Activated B cell treated with CpG ODN at 0.5 μM for 24 hours (primary cell): ENCODE data around the gene BCAS3. TPM values are rescaled to one million over a fixed set of nuclear protein-coding genes. Genes with fewer than 3 reads are reported as not detected.

Source experiments
- ATAC-seq: fragments of 200-7000 bp; cut with Tn5 transposase; one replicate; pipeline ENCODE4 v1.10.0; 2021; ENCODE audit warnings: low read depth, mild to moderate bottlenecking, moderate library complexity
- CTCF ChIA-PET: fragments of 350-600 bp; sonication (Branson Sonifier 250); formaldehyde crosslinking; loops from one replicate; lab custom pipeline; 2021; ENCODE audit warnings: antibody characterized with exemption; lab: Charles Lee
- POLR2A ChIA-PET: fragments of 350-600 bp; sonication (Branson Sonifier 250); formaldehyde crosslinking; loops from one replicate; lab custom pipeline; 2021; ENCODE audit warnings: antibody characterized with exemption; lab: Charles Lee
- DNase-seq: peaks from one replicate; pipeline ENCODE4 v3.0.0; 2022
- H3K27ac Mint-ChIP-seq: one replicate; pipeline ENCODE4 v1.8.0; 2020; ENCODE audit warnings: mixed read lengths
- H3K27me3 Mint-ChIP-seq: one replicate; pipeline ENCODE4 v1.8.0; 2021; ENCODE audit warnings: mixed read lengths
- H3K36me3 Mint-ChIP-seq: one replicate; pipeline ENCODE4 v1.8.0; 2021; ENCODE audit warnings: low read depth, mixed read lengths
- H3K4me1 Mint-ChIP-seq: one replicate; pipeline ENCODE4 v1.8.0; 2021; ENCODE audit warnings: mixed read lengths
- H3K4me3 Mint-ChIP-seq: one replicate; pipeline ENCODE4 v1.8.0; 2020; ENCODE audit warnings: mild to moderate bottlenecking, mixed read lengths
- H3K9me3 Mint-ChIP-seq: one replicate; pipeline ENCODE4 v1.8.0; 2020; ENCODE audit warnings: mixed read lengths
- intact Hi-C: fragments of 100-400 bp; cut with micrococcal nuclease; formaldehyde crosslinking; loops from one replicate; pipeline ENCODE4 v1.15.1; 2024
- total RNA-seq: library from RNA; stranded (reverse); gene quantifications from 2 replicates; pipeline ENCODE4 v1.2.3, GENCODE V29; 2022
- TF ChIP-seq, protein P1 (sequence below): fragments of 200-600 bp; IDR thresholded peaks from one replicate; pipeline ENCODE4 v1.8.0; 2022; ENCODE audit warnings: antibody characterized with exemption, mild to moderate bottlenecking

Gene BCAS3
- total RNA-seq, 1 donor from 2014 or later = 37.5 TPM

DNA sequence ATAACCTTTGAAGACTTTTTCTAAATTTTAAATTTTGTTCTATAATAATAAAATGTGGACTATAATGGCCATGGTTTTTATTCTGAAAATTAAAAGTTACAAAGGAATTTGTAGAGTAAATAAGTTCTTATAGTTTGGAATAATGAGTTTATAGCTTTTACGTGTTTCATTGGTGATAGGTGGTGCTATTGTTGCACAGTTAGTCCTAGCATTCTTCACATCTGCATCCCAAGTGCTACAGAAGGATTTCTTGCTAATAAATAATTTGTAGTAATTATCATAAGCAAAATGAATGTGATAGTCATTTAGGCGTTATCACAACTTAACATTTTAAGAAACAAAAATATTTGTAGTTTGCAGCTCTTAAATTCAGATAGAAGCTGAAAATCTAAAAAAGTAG lies 67.9 kb downstream of the BCAS3 start:
- intact Hi-C loops = no loop called here
- peaks cover 10% of the 10 kb centered on the region for H3K36me3 Mint-ChIP-seq
- POLR2A ChIA-PET = no interaction called here
- no peak overlapping the region for H3K27ac Mint-ChIP-seq
- CTCF ChIA-PET = interaction anchor here (1.0 kb wide), 1 partner anchor 25 kb away, joined by 4 read pairs; no protein-coding TSS in a partner anchor
- DNase-seq (no peak), ATAC-seq (no peak)
- H3K27me3 Mint-ChIP-seq = no peaks in the 10 kb centered on the region
- peaks cover 4% of the 10 kb centered on the region for H3K9me3 Mint-ChIP-seq
- no peak overlapping the region for H3K4me3 Mint-ChIP-seq
- peaks cover 9% of the 10 kb centered on the region for H3K4me1 Mint-ChIP-seq
- TF ChIP-seq, protein P1, sequence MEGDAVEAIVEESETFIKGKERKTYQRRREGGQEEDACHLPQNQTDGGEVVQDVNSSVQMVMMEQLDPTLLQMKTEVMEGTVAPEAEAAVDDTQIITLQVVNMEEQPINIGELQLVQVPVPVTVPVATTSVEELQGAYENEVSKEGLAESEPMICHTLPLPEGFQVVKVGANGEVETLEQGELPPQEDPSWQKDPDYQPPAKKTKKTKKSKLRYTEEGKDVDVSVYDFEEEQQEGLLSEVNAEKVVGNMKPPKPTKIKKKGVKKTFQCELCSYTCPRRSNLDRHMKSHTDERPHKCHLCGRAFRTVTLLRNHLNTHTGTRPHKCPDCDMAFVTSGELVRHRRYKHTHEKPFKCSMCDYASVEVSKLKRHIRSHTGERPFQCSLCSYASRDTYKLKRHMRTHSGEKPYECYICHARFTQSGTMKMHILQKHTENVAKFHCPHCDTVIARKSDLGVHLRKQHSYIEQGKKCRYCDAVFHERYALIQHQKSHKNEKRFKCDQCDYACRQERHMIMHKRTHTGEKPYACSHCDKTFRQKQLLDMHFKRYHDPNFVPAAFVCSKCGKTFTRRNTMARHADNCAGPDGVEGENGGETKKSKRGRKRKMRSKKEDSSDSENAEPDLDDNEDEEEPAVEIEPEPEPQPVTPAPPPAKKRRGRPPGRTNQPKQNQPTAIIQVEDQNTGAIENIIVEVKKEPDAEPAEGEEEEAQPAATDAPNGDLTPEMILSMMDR = no peak

DNA sequence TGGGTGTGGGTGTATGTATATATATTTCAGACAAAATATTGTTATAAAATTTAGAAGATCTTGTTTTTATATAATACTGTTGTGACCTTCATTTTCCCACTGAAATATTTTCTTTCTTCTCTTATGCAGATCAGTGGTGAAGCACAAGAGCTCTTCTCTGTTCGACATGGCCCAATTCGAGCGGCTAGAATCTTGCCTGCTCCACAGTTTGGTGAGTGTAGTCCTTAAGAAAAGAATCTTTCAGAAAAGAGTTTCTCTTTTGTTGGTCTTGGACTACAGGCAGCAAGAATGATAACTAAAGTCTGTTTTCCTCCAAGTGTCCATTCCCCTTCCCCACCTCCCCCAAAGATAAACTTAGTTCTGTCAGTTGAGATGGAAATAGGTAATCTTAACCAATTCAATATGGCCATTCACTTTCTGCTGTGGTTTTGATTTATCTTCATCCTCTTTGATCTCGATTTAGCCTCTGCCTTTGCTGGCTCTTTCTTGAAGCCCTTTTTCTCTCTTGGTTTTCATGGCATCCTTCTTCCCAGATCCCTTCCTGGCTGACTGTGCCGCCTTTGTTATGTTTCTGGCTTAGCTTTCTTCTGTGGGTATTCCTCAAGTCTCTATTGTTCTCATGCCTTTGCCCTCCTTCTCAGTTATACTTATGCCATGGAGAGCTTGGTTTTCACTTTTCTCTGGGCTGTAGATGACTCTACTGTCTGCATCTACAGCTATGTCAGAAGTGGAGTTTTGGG lies 69.6 kb downstream of the BCAS3 start:
- CTCF ChIA-PET = interaction anchor here (0.6 kb wide), 1 partner anchor 224 kb away, joined by 3 read pairs; no protein-coding TSS in a partner anchor
- Mint-ChIP-seq H3K27me3 (no peaks in the 10 kb centered on the region), H3K4me3 (no peak overlapping the region), H3K9me3 (peaks cover 6% of the 10 kb centered on the region), H3K27ac (no peak overlapping the region), H3K36me3 (peaks cover 10% of the 10 kb centered on the region), H3K4me1 (peaks cover 15% of the 10 kb centered on the region)
- TF ChIP-seq, protein P1 = no peak
- DNase-seq = no peak
- intact Hi-C loops = no loop called here
- POLR2A ChIA-PET = no interaction called here
- no peak for ATAC-seq

DNA sequence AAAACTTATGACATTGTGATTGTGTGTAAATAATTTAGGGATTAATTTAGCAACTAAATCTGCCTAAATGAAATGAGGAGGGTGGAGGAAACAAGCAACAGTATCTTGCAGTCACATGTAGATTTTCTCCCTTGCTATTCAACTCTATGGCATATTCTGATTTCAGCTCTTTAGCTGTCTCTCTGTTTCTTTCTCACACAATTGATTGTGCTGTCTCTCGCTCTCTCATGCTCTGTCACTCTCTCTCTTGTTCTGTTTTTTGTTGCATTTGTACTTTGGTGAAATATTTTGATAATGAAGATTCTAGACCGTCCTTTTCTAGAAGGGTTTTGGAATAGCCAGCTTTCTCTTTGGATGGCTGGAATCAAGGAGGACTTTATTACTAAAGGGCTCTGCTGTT lies 70.6 kb downstream of the BCAS3 start:
- H3K36me3 Mint-ChIP-seq = peaks cover 10% of the 10 kb centered on the region
- ATAC-seq (no peak), DNase-seq (no peak)
- TF ChIP-seq, protein P1 = no peak
- peaks cover 6% of the 10 kb centered on the region for H3K9me3 Mint-ChIP-seq
- H3K4me3 Mint-ChIP-seq = no peak overlapping the region
- intact Hi-C loops = no loop called here
- no peak overlapping the region for H3K27ac Mint-ChIP-seq
- H3K27me3 Mint-ChIP-seq = no peaks in the 10 kb centered on the region
- H3K4me1 Mint-ChIP-seq = peaks cover 15% of the 10 kb centered on the region
- CTCF ChIA-PET = interaction anchor here (0.6 kb wide), 1 partner anchor 223 kb away, joined by 3 read pairs; no protein-coding TSS in a partner anchor
- POLR2A ChIA-PET = no interaction called here

DNA sequence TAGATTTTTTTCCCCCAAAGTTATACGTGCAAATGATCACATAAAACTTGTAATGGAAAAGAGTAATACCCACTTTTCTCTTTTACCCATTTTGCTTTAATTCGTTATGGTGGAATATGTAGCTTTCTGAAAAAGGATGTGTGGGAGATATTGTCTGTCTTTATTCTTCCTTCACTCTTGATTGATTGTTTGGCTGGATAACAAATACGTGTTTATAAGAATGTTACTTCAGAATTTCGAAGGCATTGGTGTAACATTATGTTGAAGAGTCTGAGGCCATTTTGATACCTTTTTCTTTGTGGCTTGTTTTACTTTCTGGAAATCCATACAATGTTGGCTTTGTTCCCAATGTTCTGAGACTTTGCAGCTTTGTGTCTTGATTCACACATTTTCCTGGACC lies 71.4 kb downstream of the BCAS3 start:
- H3K27me3 Mint-ChIP-seq = no peaks in the 10 kb centered on the region
- intact Hi-C loops = no loop called here

DNA sequence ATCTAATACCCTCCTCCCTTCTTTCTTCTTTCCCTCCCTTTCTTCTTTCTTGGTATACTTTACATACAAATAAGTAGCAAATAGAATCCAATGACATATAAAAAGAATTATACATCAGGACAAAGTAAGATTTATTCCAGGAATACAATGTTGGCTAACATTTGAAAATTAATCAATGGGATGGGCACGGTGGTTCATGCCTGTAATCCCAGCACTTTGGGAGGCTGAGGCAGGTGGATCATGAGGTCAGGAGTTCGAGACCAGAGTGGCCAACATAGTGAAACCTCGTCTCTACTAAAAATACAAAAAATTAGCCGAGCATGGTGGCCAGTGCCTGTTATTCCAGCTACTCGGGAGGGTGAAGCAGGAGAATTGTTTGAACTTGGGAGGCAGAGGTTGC lies 72.1 kb downstream of the BCAS3 start:
- H3K27me3 Mint-ChIP-seq = no peaks in the 10 kb centered on the region
- CTCF ChIA-PET = no interaction called here
- H3K4me3 Mint-ChIP-seq = no peak overlapping the region
- POLR2A ChIA-PET = no interaction called here
- H3K36me3 Mint-ChIP-seq = peaks cover 14% of the 10 kb centered on the region
- H3K9me3 Mint-ChIP-seq = peaks cover 6% of the 10 kb centered on the region
- no peak for DNase-seq
- no peak overlapping the region for H3K27ac Mint-ChIP-seq
- TF ChIP-seq, protein P1 = no peak
- H3K4me1 Mint-ChIP-seq = peaks cover 10% of the 10 kb centered on the region
- no peak for ATAC-seq
- intact Hi-C loops = no loop called here

More for the DNA sequence above, 71.4 kb downstream of the BCAS3 start:
- CTCF ChIA-PET = no interaction called here
- H3K27ac Mint-ChIP-seq = no peak overlapping the region
- H3K4me3 Mint-ChIP-seq = no peak overlapping the region
- peaks cover 10% of the 10 kb centered on the region for H3K36me3 Mint-ChIP-seq
- POLR2A ChIA-PET = no interaction called here
- peaks cover 10% of the 10 kb centered on the region for H3K4me1 Mint-ChIP-seq
- TF ChIP-seq, protein P1 = no peak
- H3K9me3 Mint-ChIP-seq = peaks cover 6% of the 10 kb centered on the region
- ATAC-seq = no peak
- no peak for DNase-seq
